ENCODE measurements around the gene USP17L20. TPM values are rescaled to one million over a fixed set of nuclear protein-coding genes. Genes with fewer than 3 reads are reported as not detected.
"Not testable (repeated sequence)": the region's sequence is repeated elsewhere in the genome, so short reads cannot be mapped to it uniquely, and the experiment has no call there.

The USP17L20 gene
- total RNA-seq (2014; rRNA removed; shearing (Covaris generic)) = not detected in 2 replicates
- not detected in 2 replicates for polyA plus RNA-seq (2016; fragmentation: Nextera tagmentation; extraction: Ambion mirVana)

DNA sequence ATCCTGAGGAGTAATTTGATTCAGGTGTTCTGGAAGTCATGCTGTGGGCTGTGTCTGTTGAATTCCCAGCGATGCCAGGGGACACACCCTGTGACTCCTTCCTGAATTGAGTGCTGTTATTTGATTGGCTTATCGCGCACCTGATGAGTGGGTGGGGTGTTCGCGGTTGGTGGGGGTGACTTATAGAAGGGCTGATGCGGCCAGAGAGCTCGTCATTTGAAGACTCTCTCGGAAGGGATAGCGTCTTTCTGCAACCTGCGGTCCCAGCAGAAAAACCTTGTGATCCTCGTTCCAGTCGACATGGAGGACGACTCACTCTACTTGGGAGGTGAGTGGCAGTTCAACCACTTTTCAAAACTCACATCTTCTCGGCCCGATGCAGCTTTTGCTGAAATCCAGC is at the start of gene USP17L20:
Gene USP17L20 (plus strand): TSS at position 301 of the 400 bp plus-strand sequence. CDS start 0 bp downstream, at position 301.
- DNase-seq; H3K27me3 ChIP-seq (replicated peaks; ENCODE audit: insufficient read depth); H3F3A ChIP-seq (ENCODE audit: insufficient read depth); H4K20me1 ChIP-seq (ENCODE audit: insufficient read depth); H3K79me2 ChIP-seq (ENCODE audit: insufficient read depth); H3K4me1 ChIP-seq (ENCODE audit: insufficient read depth); H2AFZ ChIP-seq; H3K9me3 ChIP-seq (ENCODE audit: low read depth); H3K27ac ChIP-seq; H3K9me2 ChIP-seq (ENCODE audit: insufficient read depth); H3K4me2 ChIP-seq (ENCODE audit: unreplicated experiment); H3K36me3 ChIP-seq (ENCODE audit: low read depth); H3K9ac ChIP-seq; H3K4me3 ChIP-seq; in situ Hi-C loops (cut with MboI): not testable (repeated sequence)
- no CpG with 5 or more reads among the region's 15 CpGs for WGBS, 2 experiments (ENCODE audit: low coverage in 1 of 2, low lambda C conversion rate in 2 of 2, missing lambda C conversion rate in 2 of 2)

DNA sequence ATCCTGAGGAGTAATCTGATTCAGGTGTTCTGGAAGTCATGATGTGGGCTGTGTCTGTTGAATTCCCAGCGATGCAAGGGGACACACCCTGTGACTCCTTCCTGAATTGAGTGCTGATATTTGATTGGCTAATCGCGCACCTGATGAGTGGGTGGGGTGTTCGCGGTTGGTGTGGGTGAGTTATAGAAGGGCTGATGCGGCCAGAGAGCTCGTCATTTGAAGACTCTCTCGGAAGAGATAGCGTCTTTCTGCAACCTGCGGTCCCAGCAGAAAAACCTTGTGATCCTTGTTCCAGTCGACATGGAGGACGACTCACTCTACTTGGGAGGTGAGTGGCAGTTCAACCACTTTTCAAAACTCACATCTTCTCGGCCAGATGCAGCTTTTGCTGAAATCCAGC is 47.6 kb upstream of the USP17L20 start, which contains the start of gene USP17L10:
Gene USP17L10 (plus strand): TSS at position 301 of the 400 bp plus-strand sequence. CDS start 0 bp downstream, at position 301.
- H3F3A ChIP-seq (ENCODE audit: insufficient read depth); H3K4me2 ChIP-seq (ENCODE audit: unreplicated experiment); H3K27me3 ChIP-seq (replicated peaks; ENCODE audit: insufficient read depth); H3K27ac ChIP-seq; DNase-seq; in situ Hi-C loops (cut with MboI); H4K20me1 ChIP-seq (ENCODE audit: insufficient read depth); H3K4me1 ChIP-seq (ENCODE audit: insufficient read depth); H3K9ac ChIP-seq; H3K79me2 ChIP-seq (ENCODE audit: insufficient read depth); H3K9me3 ChIP-seq (ENCODE audit: low read depth); H2AFZ ChIP-seq; H3K36me3 ChIP-seq (ENCODE audit: low read depth); H3K4me3 ChIP-seq; H3K9me2 ChIP-seq (ENCODE audit: insufficient read depth): not testable (repeated sequence)
- no CpG with 5 or more reads among the region's 13 CpGs for WGBS, 2 experiments (ENCODE audit: low coverage in 1 of 2, low lambda C conversion rate in 2 of 2, missing lambda C conversion rate in 2 of 2)

GRCh38 chr4:9214701-9215100 is 43.2 kb upstream of the USP17L20 start:
- H3K4me1 ChIP-seq (ENCODE audit: insufficient read depth); H3K27me3 ChIP-seq (replicated peaks; ENCODE audit: insufficient read depth); H2AFZ ChIP-seq; DNase-seq; H3K4me2 ChIP-seq (ENCODE audit: unreplicated experiment); H3K9me3 ChIP-seq (ENCODE audit: low read depth); H3K79me2 ChIP-seq (ENCODE audit: insufficient read depth); in situ Hi-C loops (cut with MboI); H3K4me3 ChIP-seq; H3F3A ChIP-seq (ENCODE audit: insufficient read depth); H3K36me3 ChIP-seq (ENCODE audit: low read depth); H4K20me1 ChIP-seq (ENCODE audit: insufficient read depth); H3K9ac ChIP-seq; H3K9me2 ChIP-seq (ENCODE audit: insufficient read depth); H3K27ac ChIP-seq: not testable (repeated sequence)
- WGBS, 2 experiments (ENCODE audit: low coverage in 1 of 2, low lambda C conversion rate in 2 of 2, missing lambda C conversion rate in 2 of 2) = 49 to 59% methylated on average over 9 to 12 of the region's 14 CpGs

DNA sequence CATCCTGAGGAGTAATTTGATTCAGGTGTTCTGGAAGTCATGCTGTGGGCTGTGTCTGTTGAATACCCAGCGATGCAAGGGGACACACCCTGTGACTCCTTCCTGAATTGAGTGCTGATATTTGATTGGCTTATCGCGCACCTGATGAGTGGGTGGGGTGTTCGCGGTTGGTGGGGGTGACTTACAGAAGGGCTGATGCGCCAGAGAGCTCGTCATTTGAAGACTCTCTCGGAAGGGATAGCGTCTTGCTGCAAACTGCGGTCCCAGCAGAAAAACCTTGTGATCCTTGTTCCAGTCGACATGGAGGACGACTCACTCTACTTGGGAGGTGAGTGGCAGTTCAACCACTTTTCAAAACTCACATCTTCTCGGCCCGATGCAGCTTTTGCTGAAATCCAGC is 42.8 kb upstream of the USP17L20 start, which contains the start of gene USP17L11:
Gene USP17L11 (plus strand): TSS at position 301 of the 400 bp plus-strand sequence. CDS start 0 bp downstream, at position 301.
- H3K4me3 ChIP-seq; H3K4me2 ChIP-seq (ENCODE audit: unreplicated experiment); H3K9me2 ChIP-seq (ENCODE audit: insufficient read depth); DNase-seq; H3F3A ChIP-seq (ENCODE audit: insufficient read depth); H4K20me1 ChIP-seq (ENCODE audit: insufficient read depth); H3K27me3 ChIP-seq (replicated peaks; ENCODE audit: insufficient read depth); H3K9ac ChIP-seq; H3K4me1 ChIP-seq (ENCODE audit: insufficient read depth); H3K36me3 ChIP-seq (ENCODE audit: low read depth); in situ Hi-C loops (cut with MboI); H2AFZ ChIP-seq; H3K9me3 ChIP-seq (ENCODE audit: low read depth); H3K27ac ChIP-seq; H3K79me2 ChIP-seq (ENCODE audit: insufficient read depth): not testable (repeated sequence)
- no CpG with 5 or more reads among the region's 14 CpGs for WGBS, 2 experiments (ENCODE audit: low coverage in 1 of 2, low lambda C conversion rate in 2 of 2, missing lambda C conversion rate in 2 of 2)

DNA sequence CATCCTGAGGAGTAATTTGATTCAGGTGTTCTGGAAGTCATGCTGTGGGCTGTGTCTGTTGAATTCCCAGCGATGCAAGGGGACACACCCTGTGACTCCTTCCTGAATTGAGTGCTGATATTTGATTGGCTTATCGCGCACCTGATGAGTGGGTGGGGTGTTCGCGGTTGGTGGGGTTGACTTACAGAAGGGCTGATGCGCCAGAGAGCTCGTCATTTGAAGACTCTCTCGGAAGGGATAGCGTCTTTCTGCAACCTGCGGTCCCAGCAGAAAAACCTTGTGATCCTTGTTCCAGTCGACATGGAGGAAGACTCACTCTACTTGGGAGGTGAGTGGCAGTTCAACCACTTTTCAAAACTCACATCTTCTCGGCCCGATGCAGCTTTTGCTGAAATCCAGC is 38.1 kb upstream of the USP17L20 start, which contains the start of gene USP17L12:
Gene USP17L12 (plus strand): TSS at position 301 of the 400 bp plus-strand sequence. CDS start 0 bp downstream, at position 301.
- H4K20me1 ChIP-seq (ENCODE audit: insufficient read depth); H3K9me2 ChIP-seq (ENCODE audit: insufficient read depth); DNase-seq; H3K79me2 ChIP-seq (ENCODE audit: insufficient read depth); H3K9ac ChIP-seq; H2AFZ ChIP-seq; H3K9me3 ChIP-seq (ENCODE audit: low read depth); H3F3A ChIP-seq (ENCODE audit: insufficient read depth); H3K4me3 ChIP-seq; H3K4me1 ChIP-seq (ENCODE audit: insufficient read depth); H3K27ac ChIP-seq; H3K27me3 ChIP-seq (replicated peaks; ENCODE audit: insufficient read depth); H3K4me2 ChIP-seq (ENCODE audit: unreplicated experiment); in situ Hi-C loops (cut with MboI); H3K36me3 ChIP-seq (ENCODE audit: low read depth): not testable (repeated sequence)
- WGBS, 2 experiments (ENCODE audit: low coverage in 1 of 2, low lambda C conversion rate in 2 of 2, missing lambda C conversion rate in 2 of 2) = no CpG with 5 or more reads among the region's 13 CpGs

GRCh38 chr4:9224596-9224995 is 33.3 kb upstream of the USP17L20 start, which contains the start of gene USP17L13:
USP17L13 (plus strand) TSS chr4:9224896; CDS start chr4:9224896, 0 bp downstream.
- H3K27me3 ChIP-seq (replicated peaks; ENCODE audit: insufficient read depth); DNase-seq; H3K79me2 ChIP-seq (ENCODE audit: insufficient read depth); H3K9ac ChIP-seq; H2AFZ ChIP-seq; H3F3A ChIP-seq (ENCODE audit: insufficient read depth); H3K27ac ChIP-seq; H3K4me2 ChIP-seq (ENCODE audit: unreplicated experiment); H3K9me3 ChIP-seq (ENCODE audit: low read depth); in situ Hi-C loops (cut with MboI); H4K20me1 ChIP-seq (ENCODE audit: insufficient read depth); H3K36me3 ChIP-seq (ENCODE audit: low read depth); H3K9me2 ChIP-seq (ENCODE audit: insufficient read depth); H3K4me3 ChIP-seq; H3K4me1 ChIP-seq (ENCODE audit: insufficient read depth): not testable (repeated sequence)
- WGBS, 2 experiments (ENCODE audit: low coverage in 1 of 2, low lambda C conversion rate in 2 of 2, missing lambda C conversion rate in 2 of 2) = no CpG with 5 or more reads among the region's 14 CpGs

DNA sequence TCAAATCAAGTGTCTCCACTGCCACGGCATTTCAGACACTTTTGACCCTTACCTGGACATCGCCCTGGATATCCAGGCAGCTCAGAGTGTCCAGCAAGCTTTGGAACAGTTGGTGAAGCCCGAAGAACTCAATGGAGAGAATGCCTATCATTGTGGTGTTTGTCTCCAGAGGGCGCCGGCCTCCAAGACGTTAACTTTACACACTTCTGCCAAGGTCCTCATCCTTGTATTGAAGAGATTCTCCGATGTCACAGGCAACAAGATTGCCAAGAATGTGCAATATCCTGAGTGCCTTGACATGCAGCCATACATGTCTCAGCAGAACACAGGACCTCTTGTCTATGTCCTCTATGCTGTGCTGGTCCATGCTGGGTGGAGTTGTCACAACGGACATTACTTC is 27.7 kb upstream of the USP17L20 start:
- H3K4me3 ChIP-seq = not testable (repeated sequence)

DNA sequence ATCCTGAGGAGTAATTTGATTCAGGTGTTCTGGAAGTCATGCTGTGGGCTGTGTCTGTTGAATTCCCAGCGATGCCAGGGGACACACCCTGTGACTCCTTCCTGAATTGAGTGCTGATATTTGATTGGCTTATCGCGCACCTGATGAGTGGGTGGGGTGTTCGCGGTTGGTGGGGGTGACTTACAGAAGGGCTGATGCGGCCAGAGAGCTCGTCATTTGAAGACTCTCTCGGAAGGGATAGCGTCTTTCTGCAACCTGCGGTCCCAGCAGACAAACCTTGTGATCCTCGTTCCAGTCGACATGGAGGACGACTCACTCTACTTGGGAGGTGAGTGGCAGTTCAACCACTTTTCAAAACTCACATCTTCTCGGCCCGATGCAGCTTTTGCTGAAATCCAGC is 23.8 kb upstream of the USP17L20 start, which contains the start of gene USP17L15:
Gene USP17L15 (plus strand): TSS at position 301 of the 400 bp plus-strand sequence. CDS start 0 bp downstream, at position 301.
- in situ Hi-C loops (cut with MboI); H3K9me2 ChIP-seq (ENCODE audit: insufficient read depth); H2AFZ ChIP-seq; H3K27ac ChIP-seq; H3F3A ChIP-seq (ENCODE audit: insufficient read depth); H3K4me1 ChIP-seq (ENCODE audit: insufficient read depth); H3K9ac ChIP-seq; H3K9me3 ChIP-seq (ENCODE audit: low read depth); H3K27me3 ChIP-seq (replicated peaks; ENCODE audit: insufficient read depth); DNase-seq; H3K79me2 ChIP-seq (ENCODE audit: insufficient read depth); H4K20me1 ChIP-seq (ENCODE audit: insufficient read depth); H3K4me2 ChIP-seq (ENCODE audit: unreplicated experiment); H3K36me3 ChIP-seq (ENCODE audit: low read depth); H3K4me3 ChIP-seq: not testable (repeated sequence)
- WGBS, 2 experiments (ENCODE audit: low coverage in 1 of 2, low lambda C conversion rate in 2 of 2, missing lambda C conversion rate in 2 of 2) = no CpG with 5 or more reads among the region's 15 CpGs

More for the DNA sequence above, 27.7 kb upstream of the USP17L20 start:
- H3K4me2 ChIP-seq (ENCODE audit: unreplicated experiment); H3K9me2 ChIP-seq (ENCODE audit: insufficient read depth); H3K4me1 ChIP-seq (ENCODE audit: insufficient read depth); H3K79me2 ChIP-seq (ENCODE audit: insufficient read depth); H3F3A ChIP-seq (ENCODE audit: insufficient read depth); H2AFZ ChIP-seq; H4K20me1 ChIP-seq (ENCODE audit: insufficient read depth); H3K27ac ChIP-seq; DNase-seq; H3K9me3 ChIP-seq (ENCODE audit: low read depth); H3K9ac ChIP-seq; in situ Hi-C loops (cut with MboI); H3K36me3 ChIP-seq (ENCODE audit: low read depth); H3K27me3 ChIP-seq (replicated peaks; ENCODE audit: insufficient read depth): not testable (repeated sequence)
- 47 to 53% methylated on average over 5 of the region's 8 CpGs for WGBS, 2 experiments (ENCODE audit: low coverage in 1 of 2, low lambda C conversion rate in 2 of 2, missing lambda C conversion rate in 2 of 2)
